Heart left ventricle (tissue), 13 donors: ENCODE measurements around the gene C19orf67.

ENCODE experiments used
- POLR2A ChIP-seq, 2 donors: fragments of 450-650 bp; IDR thresholded peaks; one replicate each; pipeline ENCODE4 v1.6.1; 2017; ENCODE audit warnings: antibody characterized with exemption in 2 of 2, mild to moderate bottlenecking in 2 of 2, moderate library complexity in 2 of 2
- TF ChIP-seq, protein P1 (sequence below), 12 donors: fragments of 200-600 bp; sonication (generic) in 4 of 12; IDR thresholded peaks; one replicate each; pipeline versions ENCODE4 v1.5.0 to v1.8.0; 2018 to 2022; ENCODE audit warnings: antibody characterized with exemption in 12 of 12, mild to moderate bottlenecking in 5 of 12
- donor health status: ischemic (EF 13 %, LVEDD 7.1; RV severe dilation, severe dysfunction).
- donor health status: DM: no; HTN: yes; CAD: no.
- donor health status: DM: no; HTN: no; CAD: no.
- donor health status: ischemic (EF 25% LVEDD 6.9; RV normal size, moderate dysfunction).
- donor health status: ischemic (EF 25% LVEDD 5.7; RV mildly dilated, moderate dysfunction).
- donor health status: ischemic (EF 35%, LVEDD 5.7; RV mildly dilated, moderate dysfunction).
- donor health status: nonischemic (EF 11% LVEDD 7.7; RV severe dilation, severe dysfunction).
- donor health status: DM: yes; HTN: yes; CAD: no.
- donor health status: PGD.
- donor health status: ischemic (EF 29% LVEDD 5.4; RV normal size, mild dysfunction).
- donor health status: nonischemic (EF 23%, LVEDD 6.1; RV moderate dilation, normal function).

GRCh38 chr19:14086098-14086497 is 515 bp upstream of the C19orf67 start:
- TF ChIP-seq POLR2A (IDR thresholded peaks at IDR 0.05) = no peak
- TF ChIP-seq, protein P1, sequence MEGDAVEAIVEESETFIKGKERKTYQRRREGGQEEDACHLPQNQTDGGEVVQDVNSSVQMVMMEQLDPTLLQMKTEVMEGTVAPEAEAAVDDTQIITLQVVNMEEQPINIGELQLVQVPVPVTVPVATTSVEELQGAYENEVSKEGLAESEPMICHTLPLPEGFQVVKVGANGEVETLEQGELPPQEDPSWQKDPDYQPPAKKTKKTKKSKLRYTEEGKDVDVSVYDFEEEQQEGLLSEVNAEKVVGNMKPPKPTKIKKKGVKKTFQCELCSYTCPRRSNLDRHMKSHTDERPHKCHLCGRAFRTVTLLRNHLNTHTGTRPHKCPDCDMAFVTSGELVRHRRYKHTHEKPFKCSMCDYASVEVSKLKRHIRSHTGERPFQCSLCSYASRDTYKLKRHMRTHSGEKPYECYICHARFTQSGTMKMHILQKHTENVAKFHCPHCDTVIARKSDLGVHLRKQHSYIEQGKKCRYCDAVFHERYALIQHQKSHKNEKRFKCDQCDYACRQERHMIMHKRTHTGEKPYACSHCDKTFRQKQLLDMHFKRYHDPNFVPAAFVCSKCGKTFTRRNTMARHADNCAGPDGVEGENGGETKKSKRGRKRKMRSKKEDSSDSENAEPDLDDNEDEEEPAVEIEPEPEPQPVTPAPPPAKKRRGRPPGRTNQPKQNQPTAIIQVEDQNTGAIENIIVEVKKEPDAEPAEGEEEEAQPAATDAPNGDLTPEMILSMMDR (IDR thresholded peaks at IDR 0.05) = no peak
